HG02642 (cell line): Measurements from ENCODE around the gene OPRPN.

Experiments used
- ATAC-seq: cut with Tn5 transposase; IDR thresholded peaks from one replicate; pipeline ENCODE4 v1.9.1; 2021; ENCODE audit warnings: mild to moderate bottlenecking; ENCODE audit not compliant: unreplicated experiment, poor library complexity

OPRPN gene, protein sequence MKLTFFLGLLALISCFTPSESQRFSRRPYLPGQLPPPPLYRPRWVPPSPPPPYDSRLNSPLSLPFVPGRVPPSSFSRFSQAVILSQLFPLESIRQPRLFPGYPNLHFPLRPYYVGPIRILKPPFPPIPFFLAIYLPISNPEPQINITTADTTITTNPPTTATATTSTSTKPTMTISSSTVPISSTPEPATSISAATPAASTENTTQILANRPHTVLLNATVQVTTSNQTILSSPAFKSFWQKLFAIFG

DNA sequence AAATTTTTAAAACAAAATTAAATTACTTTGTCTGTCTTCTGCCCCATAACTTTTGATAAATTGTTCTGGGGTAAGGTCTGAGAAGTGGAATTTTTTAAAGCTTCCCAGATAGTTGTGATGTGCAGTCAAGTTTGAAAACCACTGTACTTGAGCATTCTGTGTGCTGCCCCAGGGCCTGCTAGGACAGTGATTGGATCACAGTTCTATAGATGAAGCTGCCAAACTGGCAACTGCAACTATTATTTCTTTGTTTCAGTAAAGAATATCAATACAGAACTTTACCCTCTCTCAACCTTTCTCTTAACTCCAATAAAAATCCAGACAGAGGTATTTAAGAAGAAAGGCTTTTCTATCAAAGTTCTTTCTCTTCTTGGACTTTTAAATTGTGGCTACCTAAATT lies at the start of gene OPRPN:
TSS of gene OPRPN (plus strand) at position 361 of the 400 bp plus-strand sequence. CDS start 1,346 bp downstream, outside the sequence.
- ATAC-seq, result no peak

DNA sequence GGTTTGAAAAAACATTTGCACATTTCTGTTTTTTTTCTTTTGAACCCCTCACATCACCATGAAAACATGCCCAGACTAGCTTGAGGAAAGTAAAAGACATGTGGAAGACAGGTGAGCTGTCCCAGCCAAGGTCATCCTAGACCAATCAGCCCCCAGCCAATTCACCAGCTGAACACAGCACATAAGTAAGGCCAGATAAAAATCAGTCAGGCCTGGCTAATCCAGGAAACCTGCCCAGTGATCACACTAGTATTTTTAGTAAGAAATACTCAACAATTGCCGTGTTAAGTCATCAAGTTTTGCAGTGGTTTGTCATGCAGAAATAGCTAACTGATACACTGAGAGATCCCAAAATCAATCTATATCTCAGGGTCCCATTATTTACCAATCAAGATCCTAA lies 41.6 kb upstream of the OPRPN start:
- no peak for ATAC-seq

DNA sequence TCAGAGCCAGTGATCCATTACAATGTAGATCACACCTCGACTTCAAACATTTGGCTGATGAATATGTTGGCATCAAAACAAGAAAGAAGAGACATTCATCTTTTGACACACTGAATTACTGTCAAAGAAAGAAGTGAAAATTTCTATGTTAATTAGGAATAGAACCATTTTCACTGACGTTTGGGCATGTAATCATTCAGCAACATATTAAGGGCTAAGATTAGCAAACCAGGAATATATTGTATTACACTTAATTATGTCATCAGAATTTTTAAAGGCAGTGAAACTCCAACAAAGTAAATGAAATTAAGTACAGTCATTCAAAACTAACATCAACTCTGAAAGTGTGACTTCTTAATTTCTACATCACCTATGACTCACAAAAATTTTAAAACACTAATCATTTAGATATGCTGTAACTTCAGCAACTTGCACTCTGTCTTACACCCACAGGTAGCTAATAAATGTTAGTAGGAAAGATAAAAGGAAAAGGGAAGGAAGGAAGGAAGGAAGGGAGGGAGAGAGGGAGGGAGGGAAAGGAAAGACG lies 38.6 kb upstream of the OPRPN start:
- no peak for ATAC-seq

DNA sequence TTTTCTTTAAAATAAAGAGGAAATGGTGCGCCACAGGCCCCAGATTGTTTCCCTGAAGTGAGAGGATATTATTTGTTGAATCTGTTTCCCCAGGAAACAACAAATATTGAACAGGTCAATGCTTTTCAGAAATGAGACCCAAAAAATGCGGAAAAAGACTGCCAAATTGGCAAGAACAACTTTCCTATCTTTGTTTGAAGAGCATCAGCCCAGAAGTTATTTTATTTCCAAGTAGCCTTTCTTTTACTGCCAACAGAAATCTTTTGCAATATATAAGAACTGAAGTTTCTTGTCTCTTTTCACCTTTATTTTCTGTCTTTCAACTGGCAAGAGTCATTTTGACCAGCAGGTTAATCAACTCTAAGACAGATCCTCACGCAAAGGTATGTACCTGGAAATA lies 37.3 kb upstream of the OPRPN start, which contains the start of gene SMR3A:
TSS of gene SMR3A (plus strand) at position 301 of the 400 bp plus-strand sequence. CDS start 1,356 bp downstream, outside the sequence.
- ATAC-seq, result no peak

DNA sequence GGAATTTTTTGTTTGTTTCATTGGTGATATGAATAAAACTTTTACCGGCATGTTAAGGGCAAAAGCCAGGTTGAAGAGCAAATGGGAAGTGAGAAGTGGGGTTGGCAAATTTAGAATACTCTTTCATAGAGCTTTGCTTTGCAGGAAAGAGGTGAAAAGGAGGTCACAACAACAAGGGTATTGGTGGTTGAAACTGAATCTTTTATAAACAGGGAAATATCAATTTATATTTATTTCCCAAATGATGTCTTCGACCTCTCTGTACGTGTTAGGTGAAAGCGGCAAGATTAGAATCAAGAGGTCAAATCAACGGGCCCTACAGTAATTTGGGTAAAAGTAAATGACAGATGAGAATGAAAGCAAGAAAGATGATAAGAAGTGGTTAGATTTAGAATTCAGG lies 33.7 kb upstream of the OPRPN start:
- ATAC-seq, result no peak

DNA sequence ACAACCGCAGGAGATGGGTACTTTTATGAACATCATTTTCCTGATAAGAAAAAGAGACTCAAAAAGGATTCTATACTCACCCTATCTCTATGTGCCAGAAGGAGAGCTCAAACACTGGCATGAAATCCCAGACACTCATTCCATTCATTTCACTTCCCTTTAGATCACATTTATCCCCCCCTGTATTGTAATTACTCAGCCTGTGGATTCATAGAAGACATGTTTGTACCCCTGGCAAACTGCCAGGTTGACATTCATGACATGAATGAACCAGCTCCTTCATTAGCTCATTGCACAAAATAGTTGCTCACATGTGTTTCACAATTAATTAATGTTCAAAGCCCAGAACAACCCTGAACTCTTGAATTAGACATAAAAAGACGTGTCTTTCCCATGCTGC lies 32.3 kb upstream of the OPRPN start:
- ATAC-seq, result no peak

DNA sequence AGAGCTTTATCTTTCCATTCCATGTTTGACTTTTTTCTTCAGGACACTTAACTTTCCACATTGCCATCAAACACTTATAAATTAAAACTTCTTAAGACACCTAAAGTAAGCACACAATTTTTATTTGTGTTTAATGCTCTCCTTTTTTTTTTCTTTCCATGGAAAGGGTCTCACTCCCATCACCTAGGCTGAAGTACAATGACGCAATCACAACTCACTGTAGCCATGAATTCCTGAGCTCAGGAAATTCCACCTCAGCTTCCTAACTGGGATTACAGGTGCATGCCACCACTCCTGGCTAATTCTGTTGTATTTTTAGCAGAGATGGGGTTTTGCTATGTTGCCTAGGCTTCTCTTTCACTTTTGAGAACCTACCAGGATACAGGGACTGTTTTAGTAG lies 29.9 kb upstream of the OPRPN start:
- no peak for ATAC-seq

DNA sequence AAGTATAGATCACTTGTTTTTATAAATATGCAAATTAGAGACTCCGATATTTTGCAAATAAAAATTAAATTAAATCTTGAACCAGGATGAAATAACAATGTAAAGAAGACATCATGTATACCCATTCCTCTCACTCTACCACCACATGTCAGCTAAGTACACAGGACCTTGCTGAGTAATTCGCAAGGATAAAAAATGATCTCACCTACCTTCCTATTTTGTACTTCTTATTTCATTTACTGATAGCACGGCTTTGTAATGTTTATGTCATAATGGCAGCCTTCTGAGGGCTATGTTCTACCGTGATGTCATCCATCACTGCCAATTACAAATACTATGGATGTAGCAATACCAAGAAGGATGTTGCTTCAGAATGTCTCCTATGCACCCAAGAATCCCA lies 25.8 kb upstream of the OPRPN start:
- ATAC-seq, result no peak

DNA sequence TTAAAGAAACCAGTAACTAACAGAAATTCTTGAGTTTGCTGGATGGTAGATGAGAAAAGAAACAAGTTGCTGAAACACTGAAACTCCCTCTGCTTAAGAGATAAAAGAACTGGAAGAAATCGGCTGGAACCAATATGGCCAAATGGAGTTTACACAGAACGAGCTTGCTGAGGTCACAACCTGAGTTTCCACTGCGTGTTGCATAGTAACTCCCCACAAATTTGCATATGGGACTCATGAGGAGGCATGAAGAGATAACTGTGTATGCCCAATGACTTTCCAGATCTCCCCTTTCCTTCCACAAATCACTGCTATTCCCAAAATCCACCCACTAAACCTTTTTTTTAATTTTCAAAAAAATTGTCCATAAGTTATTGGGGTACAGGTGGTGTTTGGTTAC lies 25.0 kb upstream of the OPRPN start:
- ATAC-seq, result no peak

DNA sequence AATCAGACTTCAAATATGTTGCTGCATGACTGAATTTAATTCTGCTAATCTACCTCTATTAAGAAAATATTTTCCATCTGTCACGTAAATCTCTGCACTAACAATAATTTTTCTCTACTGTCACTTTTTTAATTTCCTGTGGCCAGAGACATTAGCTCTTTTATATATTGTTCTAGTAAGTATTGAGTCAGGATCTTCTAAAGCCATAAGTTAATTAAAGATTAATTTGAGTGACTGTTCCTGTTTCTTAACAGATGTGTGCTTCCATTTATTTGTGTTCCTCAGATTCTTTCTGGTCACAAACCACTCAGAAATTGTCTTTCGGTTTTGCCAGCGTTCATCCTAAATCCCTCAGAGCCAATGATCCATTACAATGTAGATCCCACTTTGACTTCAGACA lies 17.2 kb upstream of the OPRPN start:
- no peak for ATAC-seq

DNA sequence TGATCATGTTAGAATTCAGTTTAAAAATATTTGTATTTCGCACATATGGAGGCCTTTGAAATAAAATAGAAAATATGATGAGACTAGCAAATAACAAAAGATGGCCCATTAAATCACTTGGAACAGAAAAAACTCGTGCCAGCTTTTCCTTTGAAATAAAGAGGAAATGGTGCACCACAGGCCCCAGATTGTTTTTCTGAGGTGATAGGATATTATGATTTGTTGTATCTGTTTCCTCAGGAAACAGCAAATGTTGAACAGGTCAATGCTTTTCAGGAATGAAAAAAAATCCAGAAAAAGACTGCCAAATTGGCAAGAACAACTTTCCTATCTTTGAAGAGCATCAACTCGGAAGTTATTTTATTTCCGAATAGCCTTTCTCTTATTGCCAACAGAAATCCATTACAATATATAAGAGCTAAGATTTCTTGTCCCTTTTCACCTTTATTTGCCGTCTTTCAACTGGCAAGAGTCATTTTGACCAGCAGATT lies 15.0 kb upstream of the OPRPN start, which contains the start of gene SMR3B:
TSS of gene SMR3B (plus strand) at position 441 of the 491 bp plus-strand sequence. CDS start 1,380 bp downstream, outside the sequence.
- no peak for ATAC-seq

DNA sequence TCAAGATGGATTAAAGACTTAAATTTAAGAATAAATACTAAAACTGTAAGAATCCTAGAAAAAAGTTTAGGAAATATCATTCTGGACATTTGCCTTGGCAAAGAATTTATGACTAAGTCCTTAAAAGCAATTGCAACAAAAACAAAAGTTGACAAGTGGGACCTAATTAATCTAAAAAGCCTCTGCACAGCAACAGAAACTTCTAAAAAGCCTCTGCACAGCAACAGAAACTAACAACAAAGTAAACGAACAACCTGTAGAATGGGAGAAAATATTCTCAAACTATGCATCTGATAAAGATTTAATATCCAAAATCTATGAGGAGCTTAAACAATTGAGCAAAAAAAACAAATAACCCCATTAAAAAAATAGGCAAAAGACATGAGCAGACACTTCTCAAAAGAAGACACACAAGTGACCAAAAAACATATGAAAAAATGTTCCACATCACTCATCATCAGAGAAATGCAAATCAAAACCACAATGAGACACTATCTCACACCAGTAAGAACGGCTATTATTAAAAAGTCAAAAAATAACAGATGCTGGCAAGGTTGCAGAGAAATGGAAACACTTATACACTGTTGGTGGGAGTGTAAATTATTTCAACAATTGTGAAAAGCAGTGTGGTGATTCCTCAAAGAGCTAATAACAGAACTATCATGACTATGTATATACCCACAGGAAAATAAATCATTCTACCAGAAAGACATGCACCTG lies 5.5 kb upstream of the OPRPN start:
- peak; percentile 64 for ATAC-seq

DNA sequence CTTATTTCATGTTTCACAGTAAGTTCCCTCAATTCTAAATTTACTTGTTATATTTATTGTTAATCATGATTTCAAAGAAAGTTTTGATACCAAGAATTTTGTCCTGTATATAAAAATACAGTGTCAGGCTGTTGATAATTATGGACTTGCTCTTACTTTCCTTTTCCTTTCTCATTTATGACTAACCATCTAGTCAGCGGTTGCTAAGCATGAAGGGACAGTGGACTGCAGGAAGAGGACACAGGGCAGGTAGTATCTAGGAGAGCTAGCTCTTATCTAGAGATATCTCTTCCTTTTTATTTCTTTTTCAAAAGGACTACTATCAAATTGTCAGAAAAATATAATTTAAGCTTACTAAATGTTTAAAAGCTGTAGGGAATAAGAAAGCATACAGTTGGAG lies 1.6 kb downstream of the OPRPN start:
- ATAC-seq, result peak; percentile 48

DNA sequence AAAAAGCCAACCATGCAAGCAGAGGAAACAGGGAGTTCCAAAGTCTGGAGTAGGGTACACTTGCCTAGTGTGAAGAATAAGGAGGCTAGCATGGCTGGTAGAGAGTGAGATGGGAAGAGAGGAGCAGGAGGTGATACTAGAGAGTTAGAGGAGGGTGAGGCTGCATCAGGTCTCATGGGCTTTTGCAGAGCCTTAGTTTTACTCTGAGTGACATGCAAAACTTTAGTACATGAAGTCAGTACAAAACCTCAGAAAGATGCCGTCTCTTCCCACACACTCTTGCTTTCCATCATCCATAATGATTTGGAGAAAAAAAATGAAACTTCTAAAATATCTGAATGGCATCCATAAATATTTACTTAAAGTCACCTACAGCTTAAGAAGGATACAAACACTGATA lies 5.0 kb downstream of the OPRPN start:
- ATAC-seq, result peak; percentile 46

DNA sequence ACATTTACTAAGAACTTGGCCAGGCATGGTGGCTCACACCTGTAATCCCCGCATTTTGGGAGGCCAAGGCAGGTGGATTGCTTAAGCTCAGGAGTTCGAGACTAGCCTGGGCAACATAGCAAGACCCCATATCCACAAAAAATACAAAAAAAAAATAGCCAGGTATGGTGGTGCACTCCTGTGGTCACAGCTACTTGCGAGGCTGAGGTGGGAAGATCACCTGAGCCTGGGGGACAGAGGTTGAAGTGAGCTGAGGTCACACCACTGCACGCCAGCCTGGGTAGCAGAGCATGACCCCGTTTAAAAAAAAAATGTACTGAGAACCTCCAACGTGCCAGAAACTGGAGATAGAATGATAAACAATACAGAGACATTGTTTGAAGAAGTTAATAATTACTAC lies 8.0 kb downstream of the OPRPN start:
- no peak for ATAC-seq

DNA sequence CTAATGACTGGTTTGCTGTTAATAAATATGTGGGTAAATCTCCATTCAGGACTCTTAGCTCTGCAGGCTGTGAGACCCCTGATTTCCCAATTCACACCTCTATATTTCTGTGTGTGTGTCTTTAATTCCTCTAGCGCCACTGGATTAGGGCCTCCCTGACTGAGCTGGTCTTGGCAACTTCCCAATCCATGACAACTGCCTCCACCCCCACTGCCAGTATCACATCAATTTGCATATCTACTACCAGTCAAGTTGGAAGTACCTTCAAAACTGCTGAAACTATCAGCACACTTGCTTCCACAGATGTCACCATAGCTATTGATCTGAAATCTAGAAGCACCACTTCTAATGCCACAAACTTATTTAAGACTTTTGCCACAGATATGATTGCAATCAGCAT lies 27.6 kb downstream of the OPRPN start:
- ATAC-seq, result no peak

DNA sequence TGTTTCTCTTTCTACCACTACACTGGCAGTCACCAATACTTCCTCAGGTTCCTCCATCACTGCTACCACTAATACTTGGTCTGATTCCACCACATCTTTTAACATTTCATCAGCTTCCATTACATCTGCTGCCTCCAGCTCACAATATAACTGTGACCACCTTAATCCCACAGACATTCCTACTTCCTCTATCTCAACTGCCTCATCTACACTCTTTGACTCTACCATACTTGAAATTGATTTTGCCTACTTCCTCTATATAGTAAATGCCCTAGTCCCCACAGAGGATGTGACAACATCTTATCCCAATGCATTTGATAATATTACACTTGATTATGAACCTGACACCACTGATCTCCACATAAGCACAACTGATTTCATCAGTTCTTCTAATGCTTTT lies 29.0 kb downstream of the OPRPN start:
- ATAC-seq, result no peak

DNA sequence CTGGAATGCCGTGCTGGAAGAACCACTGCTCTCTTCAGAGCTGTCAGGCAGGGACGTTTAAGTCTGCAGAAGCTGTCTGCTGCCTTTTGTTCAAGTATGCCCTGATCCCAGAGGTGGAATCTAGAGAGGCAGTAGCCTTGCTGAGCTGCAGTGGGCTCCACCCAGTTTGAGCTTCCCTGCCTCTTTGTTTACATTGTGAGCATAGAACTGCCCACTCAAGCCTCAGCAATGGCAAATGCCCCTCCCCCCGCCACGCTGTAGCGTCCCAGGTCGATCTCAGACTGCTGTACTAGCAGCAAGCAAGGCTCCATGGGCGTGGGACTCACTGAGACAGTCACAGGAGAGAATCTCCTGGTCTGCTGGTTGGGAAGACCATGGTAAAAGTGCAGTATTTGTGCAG lies 39.5 kb downstream of the OPRPN start:
- no peak for ATAC-seq

DNA sequence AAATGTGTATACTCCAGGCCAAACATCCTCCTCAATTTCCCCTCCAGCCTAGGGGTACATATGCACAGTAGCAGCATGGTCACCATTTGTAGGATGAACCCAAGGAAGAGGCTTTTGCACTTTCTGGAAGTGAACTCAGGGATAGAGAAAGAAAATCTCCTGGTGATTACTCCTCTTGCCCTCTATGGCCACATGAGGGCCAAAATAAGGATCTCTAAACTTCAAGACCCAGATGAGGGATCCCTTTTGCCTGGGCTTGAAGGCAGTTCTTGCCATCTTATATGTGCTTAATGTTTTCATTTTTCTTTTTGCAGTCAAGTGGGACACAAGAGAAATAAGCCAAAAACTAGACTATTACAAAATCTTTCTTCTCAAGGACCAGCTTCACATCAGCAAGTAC lies 44.7 kb downstream of the OPRPN start:
- no peak for ATAC-seq

DNA sequence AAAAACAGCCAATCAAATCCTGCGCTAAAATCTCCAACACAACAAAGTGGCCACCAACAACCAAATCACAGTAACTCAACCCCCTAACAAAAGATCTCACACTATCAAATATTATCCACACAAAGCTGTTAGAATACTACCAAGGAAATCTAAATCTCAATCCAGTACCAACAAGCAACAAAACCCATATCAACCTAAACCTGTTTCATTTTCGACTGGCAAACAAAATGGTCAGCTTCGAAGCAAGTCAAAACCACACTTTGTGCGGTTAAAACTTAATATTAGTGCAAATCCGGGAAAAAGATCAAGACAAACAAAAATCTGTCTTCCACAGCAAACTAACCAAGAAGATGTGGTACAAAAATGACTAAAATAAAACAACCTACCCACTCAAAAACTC lies 45.6 kb downstream of the OPRPN start:
- ATAC-seq, result no peak

DNA sequence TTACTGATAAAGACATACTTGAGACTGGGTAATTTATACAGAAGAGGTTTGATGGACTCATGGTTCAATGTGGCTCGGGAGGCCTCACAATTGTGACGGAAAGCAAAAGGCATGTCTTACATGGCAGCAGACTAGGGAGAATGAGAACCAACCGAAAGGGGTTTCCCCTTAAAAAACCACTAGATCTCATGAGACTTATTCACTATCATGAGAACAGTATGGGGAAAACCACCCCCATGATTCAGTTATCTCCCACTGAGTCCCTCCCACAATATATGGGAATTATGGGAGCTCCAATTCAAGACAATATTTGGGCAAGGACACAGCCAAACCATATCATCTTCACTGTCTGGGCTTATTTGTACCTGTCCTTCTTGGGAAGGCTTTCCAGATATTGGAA lies 51.5 kb downstream of the OPRPN start:
- ATAC-seq, result peak; percentile 76
